Kidney epithelial cell (primary cell): Measurements from ENCODE around the gene OR51A2. TPM values are rescaled to one million over a fixed set of nuclear protein-coding genes. Genes with fewer than 3 reads are reported as not detected.

Experiments used
- DNase-seq: peaks from one replicate; pipeline ENCODE4 v3.0.0-alpha.2; 2010; ENCODE audit warnings: low read depth
- H3K27me3 ChIP-seq: 2 replicates; pipeline ENCODE4 v1.6.0; 2011; ENCODE audit warnings: low read length; ENCODE audit not compliant: control insufficient read depth, insufficient read depth
- H3K36me3 ChIP-seq: 2 replicates; pipeline ENCODE4 v1.5.1; 2011; ENCODE audit warnings: low read length; ENCODE audit not compliant: control insufficient read depth, insufficient read depth
- H3K4me3 ChIP-seq: 2 replicates; pipeline ENCODE4 v1.5.1; 2011; ENCODE audit warnings: low read depth, mild to moderate bottlenecking, control low read depth, low read length
- total RNA-seq: library from RNA; depleted of rRNA; stranded (reverse); fragments of >200 nt; gene quantifications from 2 replicates; pipeline ENCODE4 v1.2.3, GENCODE V29; 2015
- TF ChIP-seq, protein P1 (sequence below): IDR thresholded peaks from 2 replicates; pipeline ENCODE4 v1.5.1; 2011; ENCODE audit warnings: mild to moderate bottlenecking, moderate library complexity, low read length, control low read depth, inconsistent platforms; ENCODE audit not compliant: insufficient read depth, poor library complexity, severe bottlenecking

OR51A2 gene
- total RNA-seq, 1 donor from 2014 or later, result not detected

GRCh38 chr11:4919250-4919649 is 36.3 kb downstream of the OR51A2 start, which contains the start of gene OR51G2:
OR51G2 (minus strand) TSS chr11:4919350; CDS start chr11:4915663, 3,687 bp downstream.
- TF ChIP-seq, protein P1, sequence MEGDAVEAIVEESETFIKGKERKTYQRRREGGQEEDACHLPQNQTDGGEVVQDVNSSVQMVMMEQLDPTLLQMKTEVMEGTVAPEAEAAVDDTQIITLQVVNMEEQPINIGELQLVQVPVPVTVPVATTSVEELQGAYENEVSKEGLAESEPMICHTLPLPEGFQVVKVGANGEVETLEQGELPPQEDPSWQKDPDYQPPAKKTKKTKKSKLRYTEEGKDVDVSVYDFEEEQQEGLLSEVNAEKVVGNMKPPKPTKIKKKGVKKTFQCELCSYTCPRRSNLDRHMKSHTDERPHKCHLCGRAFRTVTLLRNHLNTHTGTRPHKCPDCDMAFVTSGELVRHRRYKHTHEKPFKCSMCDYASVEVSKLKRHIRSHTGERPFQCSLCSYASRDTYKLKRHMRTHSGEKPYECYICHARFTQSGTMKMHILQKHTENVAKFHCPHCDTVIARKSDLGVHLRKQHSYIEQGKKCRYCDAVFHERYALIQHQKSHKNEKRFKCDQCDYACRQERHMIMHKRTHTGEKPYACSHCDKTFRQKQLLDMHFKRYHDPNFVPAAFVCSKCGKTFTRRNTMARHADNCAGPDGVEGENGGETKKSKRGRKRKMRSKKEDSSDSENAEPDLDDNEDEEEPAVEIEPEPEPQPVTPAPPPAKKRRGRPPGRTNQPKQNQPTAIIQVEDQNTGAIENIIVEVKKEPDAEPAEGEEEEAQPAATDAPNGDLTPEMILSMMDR, result no peak
- no peak for DNase-seq
- Histone ChIP-seq H3K36me3 (no peaks in the 10 kb centered on the region), H3K4me3 (no peak within 1 kb of the TSS), H3K27me3 (no peaks in the 10 kb centered on the region)

DNA sequence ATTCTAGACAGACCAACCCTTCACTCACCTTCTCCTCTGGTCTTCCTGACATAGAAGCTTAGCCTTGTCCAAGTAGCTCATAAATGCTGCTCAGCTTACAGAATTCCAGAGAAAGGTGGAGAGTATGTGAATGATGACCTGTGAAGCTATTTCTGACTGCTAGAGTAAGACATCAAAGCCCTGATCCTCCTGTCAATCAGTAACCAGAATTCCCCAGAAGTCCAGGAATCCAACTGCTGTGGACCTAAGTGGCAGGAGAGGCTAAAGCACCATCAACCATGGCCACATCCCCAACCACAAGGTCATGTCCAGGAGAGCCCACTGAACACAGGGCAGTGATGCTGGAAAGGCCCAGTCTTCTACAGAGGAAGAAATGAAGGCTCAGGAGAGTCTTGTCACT is 38.9 kb downstream of the OR51A2 start:
- Histone ChIP-seq H3K27me3 (no peaks in the 10 kb centered on the region), H3K36me3 (no peaks in the 10 kb centered on the region)
- peak; percentile 42 for DNase-seq

More for the DNA sequence above, 38.9 kb downstream of the OR51A2 start:
- TF ChIP-seq, protein P1, result no peak
- no peak overlapping the region for H3K4me3 ChIP-seq

Other genes with a start within 250 kb of the OR51A2 start
- gene OR51F1, start 185.8 kb downstream of the OR51A2 start, total RNA-seq, result not detected in 2 replicates
- not detected in 2 replicates for gene OR52R1, start 151.3 kb downstream of the OR51A2 start, total RNA-seq
- not detected in 2 replicates for gene OR51F2, start 134.4 kb downstream of the OR51A2 start, total RNA-seq
- not detected in 2 replicates for gene OR51S1, start 106.5 kb downstream of the OR51A2 start, total RNA-seq
- not detected in 2 replicates for gene OR51T1, start 73.8 kb downstream of the OR51A2 start, total RNA-seq
- not detected in 2 replicates for gene OR51A7, start 51.9 kb downstream of the OR51A2 start, total RNA-seq
- not detected in 2 replicates for gene OR51G2, start 36.4 kb downstream of the OR51A2 start, total RNA-seq
- gene OR51G1, start 31.4 kb downstream of the OR51A2 start, total RNA-seq, result not detected in 2 replicates
- not detected in 2 replicates for gene OR51A4, start 8.1 kb downstream of the OR51A2 start, total RNA-seq
- gene OR51L1, start 39.1 kb upstream of the OR51A2 start, total RNA-seq, result not detected in 2 replicates
- not detected in 2 replicates for gene OR52J3, start 90.8 kb upstream of the OR51A2 start, total RNA-seq
- gene OR52E2, start 103.9 kb upstream of the OR51A2 start, total RNA-seq, result not detected in 2 replicates
- gene OR52E1, start 113.9 kb upstream of the OR51A2 start, total RNA-seq, result not detected in 2 replicates
- not detected in 2 replicates for gene OR52A5, start 182.6 kb upstream of the OR51A2 start, total RNA-seq
- gene OR52A1, start 199.0 kb upstream of the OR51A2 start, total RNA-seq, result not detected in 2 replicates
- not detected in 2 replicates for gene OR51V1, start 245.0 kb upstream of the OR51A2 start, total RNA-seq